HG02973 (cell line): Measurements from ENCODE around the gene C2CD4D.

Experiments used
- ATAC-seq: cut with Tn5 transposase; IDR thresholded peaks from one replicate; pipeline ENCODE4 v1.9.1; 2021; ENCODE audit warnings: moderate library complexity; ENCODE audit not compliant: unreplicated experiment

The C2CD4D gene

GRCh38 chr1:151835596-151835995, 4.0 kb downstream of the C2CD4D start:
- ATAC-seq: no peak

GRCh38 chr1:151834239-151834638, 5.4 kb downstream of the C2CD4D start:
- ATAC-seq: no peak

DNA sequence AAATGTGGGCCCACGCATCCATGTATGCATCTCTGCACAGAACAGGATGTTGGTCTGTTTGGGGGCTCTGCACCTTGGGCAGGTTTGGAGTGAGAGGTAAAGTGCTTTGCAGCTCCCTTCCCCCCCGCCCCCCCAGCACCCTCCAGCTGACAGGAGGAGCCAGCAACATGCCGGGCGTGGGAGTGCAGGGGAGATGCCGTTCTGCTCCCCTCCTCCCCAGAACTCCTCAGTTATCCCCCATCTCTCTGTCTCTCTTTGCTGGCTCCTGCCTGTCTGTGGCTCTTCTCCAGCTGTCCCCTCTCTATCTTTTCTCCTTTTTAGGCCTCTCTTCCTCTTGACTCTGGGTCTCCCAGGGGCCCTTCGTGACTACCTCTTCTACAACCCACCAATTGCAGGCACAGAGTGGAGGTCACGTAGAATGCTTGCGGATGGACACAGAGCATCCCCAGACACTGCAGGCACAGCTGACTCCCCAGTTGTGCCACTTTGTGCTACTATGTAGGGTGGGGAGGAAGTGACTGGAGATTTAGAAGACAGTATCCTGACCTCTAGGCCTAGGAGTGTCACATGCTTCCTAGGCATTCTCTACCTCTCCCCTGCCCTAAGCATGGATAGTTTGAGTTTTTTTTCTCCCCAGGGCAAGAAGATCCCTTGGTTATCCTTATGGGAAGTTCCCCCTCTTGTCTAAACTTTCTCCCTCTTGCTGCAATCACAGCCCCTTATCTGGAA, 6.3 kb downstream of the C2CD4D start:
- no peak for ATAC-seq

- ATAC-seq: no peak
Measured at GRCh38 chr1:151832318-151832980, 7.2 kb downstream of the C2CD4D start.

DNA sequence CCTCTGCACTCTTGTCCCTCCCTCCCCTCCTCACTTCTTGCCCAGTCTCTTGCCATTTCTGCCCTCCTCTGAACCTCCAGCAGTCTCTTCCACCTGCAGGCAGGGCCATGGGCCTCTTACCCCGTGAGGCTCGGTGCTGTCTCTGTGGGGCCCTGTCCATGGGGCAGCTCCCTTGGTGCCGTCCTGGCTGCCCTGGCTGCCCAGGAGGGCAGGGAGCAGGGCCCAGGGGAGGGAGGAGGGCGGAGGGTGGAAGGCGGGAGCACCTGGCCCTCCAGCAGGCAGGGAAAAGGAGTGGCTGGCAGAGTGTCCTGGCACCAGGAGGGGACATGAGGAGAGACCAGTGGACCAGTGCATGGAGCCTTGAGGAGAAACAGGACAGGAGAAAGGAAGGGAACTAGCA, 8.0 kb downstream of the C2CD4D start, which contains the start of gene RORC:
RORC (minus strand) TSS at position 198 of the 400 bp plus-strand sequence; CDS start at position 160, 38 bp downstream.
- no peak for ATAC-seq

DNA sequence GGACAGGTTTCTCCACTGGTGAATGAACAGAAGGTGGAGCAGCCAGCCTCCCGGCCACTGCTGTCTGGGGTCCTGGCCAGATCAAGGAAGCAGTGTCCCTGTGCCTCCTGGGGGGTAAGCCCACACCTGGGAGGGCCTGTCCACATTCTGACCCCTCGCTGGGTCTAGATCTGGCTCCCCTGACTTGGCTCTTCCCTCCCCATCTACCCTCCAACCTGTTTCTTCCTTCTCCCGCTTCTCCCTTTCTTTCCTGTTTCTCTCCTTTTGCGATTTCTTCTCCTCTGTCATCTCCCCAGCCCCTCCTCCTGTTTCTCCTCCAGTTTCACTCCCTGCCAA, 8.4 kb downstream of the C2CD4D start:
- no peak for ATAC-seq

- ATAC-seq: no peak
Measured at GRCh38 chr1:151830055-151830454, 9.6 kb downstream of the C2CD4D start.

- no peak for ATAC-seq
Measured at GRCh38 chr1:151829352-151830046, 10.1 kb downstream of the C2CD4D start.

DNA sequence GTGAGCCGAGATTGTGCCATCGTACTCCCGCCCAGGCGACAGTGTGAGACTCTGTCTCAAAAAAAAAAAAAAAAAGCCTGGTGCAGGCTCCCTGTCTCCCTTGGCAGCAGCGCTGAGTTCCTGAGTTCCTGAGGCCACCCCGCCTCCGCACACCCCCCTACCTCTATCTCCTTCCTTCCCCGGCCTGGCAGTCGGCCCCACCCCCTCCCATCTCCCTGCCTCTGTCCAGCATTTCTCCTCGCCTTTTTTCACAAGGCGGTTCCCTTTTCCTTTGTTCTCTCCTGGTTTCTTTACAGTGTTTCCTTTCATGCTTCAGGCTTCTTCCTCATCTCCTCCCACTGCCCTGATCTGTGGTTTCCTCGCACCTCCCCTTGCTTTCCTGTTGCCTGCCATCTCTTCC, 10.7 kb downstream of the C2CD4D start:
- ATAC-seq: no peak

GRCh38 chr1:151827853-151828252, 11.8 kb downstream of the C2CD4D start:
- ATAC-seq: no peak

GRCh38 chr1:151825751-151826660, 13.6 kb downstream of the C2CD4D start:
- ATAC-seq: no peak

- ATAC-seq: no peak
Measured at GRCh38 chr1:151825204-151825603, 14.4 kb downstream of the C2CD4D start.

- ATAC-seq: no peak
Measured at GRCh38 chr1:151823175-151823574, 16.4 kb downstream of the C2CD4D start.

- ATAC-seq: no peak
Measured at GRCh38 chr1:151822404-151822803, 17.2 kb downstream of the C2CD4D start.

- ATAC-seq: no peak
Measured at GRCh38 chr1:151820940-151821339, 18.7 kb downstream of the C2CD4D start.

GRCh38 chr1:151819976-151820623, 19.5 kb downstream of the C2CD4D start:
- no peak for ATAC-seq

DNA sequence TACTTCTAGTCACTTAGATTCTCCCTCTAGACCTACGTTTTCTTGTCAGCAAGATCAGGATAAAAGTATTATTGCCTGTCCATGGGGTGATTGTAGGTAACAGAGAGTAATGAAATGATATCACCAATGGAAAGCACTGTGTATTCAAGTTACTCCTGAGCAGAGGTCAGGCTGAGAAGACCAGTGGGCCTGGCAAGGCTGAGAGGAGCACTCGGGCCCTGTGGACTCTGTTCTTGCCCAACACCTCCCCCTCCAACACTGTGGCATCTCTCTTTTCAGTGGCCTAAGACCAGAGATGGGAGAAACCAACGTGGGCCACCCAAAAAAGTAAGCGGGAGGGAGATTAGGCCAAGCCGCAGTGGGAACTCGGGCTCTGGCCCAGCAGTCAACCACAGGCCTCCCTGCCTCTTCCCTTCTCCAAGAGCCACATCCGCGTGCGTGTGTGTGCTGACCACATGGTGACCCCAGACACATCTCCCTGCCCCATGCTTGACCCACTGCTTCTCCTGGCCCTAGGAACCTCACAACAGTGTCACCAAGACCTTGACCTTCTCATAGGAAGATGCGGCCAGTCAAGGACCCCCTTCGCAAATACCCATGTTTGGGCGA, 20.3 kb downstream of the C2CD4D start:
- ATAC-seq: no peak

- ATAC-seq: no peak
Measured at GRCh38 chr1:151817353-151817730, 22.3 kb downstream of the C2CD4D start.

DNA sequence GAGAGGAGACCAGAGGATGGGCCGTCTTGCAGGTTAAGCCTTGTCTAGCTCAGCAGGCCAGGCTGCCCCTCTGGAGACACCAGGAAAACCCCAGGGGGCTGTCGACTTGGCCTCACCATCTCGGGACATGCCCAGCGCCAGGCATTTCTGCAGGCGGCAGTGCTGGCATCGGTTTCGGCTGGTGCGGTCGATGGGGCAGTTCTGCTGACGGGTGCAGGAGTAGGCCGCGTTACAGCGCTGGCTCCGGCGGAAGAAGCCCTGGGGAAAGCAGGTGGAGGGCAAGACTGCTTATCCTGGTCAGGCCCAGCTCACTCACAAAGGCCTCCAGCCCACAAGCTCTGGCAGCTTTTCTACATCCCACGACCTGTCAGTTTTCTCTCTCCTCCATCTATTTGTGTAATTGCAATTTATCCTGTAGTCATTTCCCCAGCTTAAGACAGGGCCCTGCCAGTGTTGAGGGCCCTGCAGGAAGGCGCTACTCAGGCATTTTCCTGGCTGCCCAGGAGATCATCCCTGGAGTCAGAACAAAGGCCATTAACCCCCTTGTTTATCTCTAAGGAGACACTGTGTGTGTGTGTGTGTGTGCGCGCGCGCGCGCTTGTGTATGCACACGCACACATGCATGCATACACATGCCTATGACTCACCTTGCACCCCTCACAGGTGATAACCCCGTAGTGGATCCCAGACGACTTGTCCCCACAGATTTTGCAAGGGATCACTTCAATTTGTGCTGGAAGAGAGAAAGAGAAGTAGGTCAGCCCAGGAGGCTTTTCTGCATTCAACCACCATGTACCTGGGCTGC, 22.9 kb downstream of the C2CD4D start:
- no peak for ATAC-seq
